Vagina (tissue), 2 donors: ENCODE results near the gene WFDC12. TPM values are rescaled to one million over a fixed set of nuclear protein-coding genes. Genes with fewer than 3 reads are reported as not detected.

Experiments
- DNase-seq, 2 donors: peaks; one replicate each; pipeline ENCODE4 v3.0.0-alpha.2; 2017; ENCODE audit errors: extremely low spot score in 2 of 2
- H3K27ac ChIP-seq: fragments of 200-600 bp; sonication (generic); one replicate; pipeline ENCODE4 v1.5.1; 2019
- H3K27me3 ChIP-seq: fragments of 200-600 bp; sonication (generic); one replicate; pipeline ENCODE4 v1.5.1; 2019
- H3K36me3 ChIP-seq, 2 donors: fragments of 200-600 bp; sonication (generic); one replicate each; pipeline ENCODE4 v1.5.1; 2017 to 2019
- H3K4me1 ChIP-seq: fragments of 200-600 bp; sonication (generic); one replicate; pipeline ENCODE4 v1.5.1; 2019
- H3K4me3 ChIP-seq, 2 donors: fragments of 200-600 bp; sonication (generic); 1 replicate in 1 of 2; 2 replicates in 1 of 2; pipeline ENCODE4 v1.5.1; 2016 to 2019
- H3K9me3 ChIP-seq: fragments of 200-600 bp; sonication (generic); one replicate; pipeline ENCODE4 v1.5.1; 2019
- POLR2A ChIP-seq, 2 donors: fragments of 450-650 bp; IDR thresholded peaks; one replicate each; pipeline ENCODE4 v1.6.1; 2017; ENCODE audit warnings: antibody characterized with exemption in 2 of 2, mild to moderate bottlenecking in 2 of 2, moderate library complexity in 2 of 2
- POLR2AphosphoS5 ChIP-seq, 2 donors: sonication (generic); formaldehyde crosslinking; IDR thresholded peaks; one replicate each; pipeline ENCODE4 v1.9.0; 2017; ENCODE audit warnings: antibody characterized with exemption in 2 of 2, mild to moderate bottlenecking in 2 of 2, low read depth in 1 of 2; ENCODE audit not compliant: insufficient read depth in 1 of 2
- intact Hi-C: fragments of 100-400 bp; cut with DNase I; formaldehyde crosslinking; loops from one replicate; pipeline ENCODE4 v1.15.1; 2023
- total RNA-seq: library from RNA; depleted of rRNA; stranded (reverse); fragments of >200 nt; gene quantifications from one replicate; pipeline ENCODE4 v1.2.3, GENCODE V29; 2016
- TF ChIP-seq, protein P1 (sequence below), 3 experiments: fragments of 450-650 bp in 2 of 3; fragments of 200-600 bp in 1 of 3; sonication (generic) in 1 of 3; IDR thresholded peaks; one replicate each; pipeline ENCODE4 v1.5.1; 2017 to 2019; ENCODE audit warnings: antibody characterized with exemption in 3 of 3, mild to moderate bottlenecking in 2 of 3, moderate library complexity in 2 of 3

The WFDC12 gene
- total RNA-seq, 1 donor from 2014 or later, result 4.4 TPM

DNA sequence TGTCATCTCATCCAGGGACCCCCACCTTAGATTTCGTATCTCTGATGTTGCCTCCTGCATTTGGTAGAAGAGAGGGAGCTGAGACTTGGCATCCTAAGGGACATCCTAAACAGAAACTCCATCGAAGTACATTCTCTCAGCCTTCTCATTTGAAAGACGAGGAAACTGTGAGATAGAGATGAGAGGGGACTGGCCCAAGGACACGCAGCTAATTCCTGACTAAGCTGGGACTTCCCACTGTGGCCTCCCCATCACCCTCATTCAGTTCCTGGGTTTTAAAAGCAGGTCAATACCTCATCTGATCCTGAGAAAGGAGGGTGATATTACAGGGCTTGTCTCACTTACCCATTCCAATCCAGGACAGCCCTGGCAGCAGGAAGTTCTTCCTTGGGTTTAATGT, 8.4 kb downstream of the WFDC12 start:
- H3K27me3 ChIP-seq, result no peaks in the 10 kb centered on the region
- TF ChIP-seq, protein P1, sequence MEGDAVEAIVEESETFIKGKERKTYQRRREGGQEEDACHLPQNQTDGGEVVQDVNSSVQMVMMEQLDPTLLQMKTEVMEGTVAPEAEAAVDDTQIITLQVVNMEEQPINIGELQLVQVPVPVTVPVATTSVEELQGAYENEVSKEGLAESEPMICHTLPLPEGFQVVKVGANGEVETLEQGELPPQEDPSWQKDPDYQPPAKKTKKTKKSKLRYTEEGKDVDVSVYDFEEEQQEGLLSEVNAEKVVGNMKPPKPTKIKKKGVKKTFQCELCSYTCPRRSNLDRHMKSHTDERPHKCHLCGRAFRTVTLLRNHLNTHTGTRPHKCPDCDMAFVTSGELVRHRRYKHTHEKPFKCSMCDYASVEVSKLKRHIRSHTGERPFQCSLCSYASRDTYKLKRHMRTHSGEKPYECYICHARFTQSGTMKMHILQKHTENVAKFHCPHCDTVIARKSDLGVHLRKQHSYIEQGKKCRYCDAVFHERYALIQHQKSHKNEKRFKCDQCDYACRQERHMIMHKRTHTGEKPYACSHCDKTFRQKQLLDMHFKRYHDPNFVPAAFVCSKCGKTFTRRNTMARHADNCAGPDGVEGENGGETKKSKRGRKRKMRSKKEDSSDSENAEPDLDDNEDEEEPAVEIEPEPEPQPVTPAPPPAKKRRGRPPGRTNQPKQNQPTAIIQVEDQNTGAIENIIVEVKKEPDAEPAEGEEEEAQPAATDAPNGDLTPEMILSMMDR (IDR thresholded peaks at IDR 0.05), result no peak
- TF ChIP-seq POLR2AphosphoS5 (IDR thresholded peaks at IDR 0.05; ENCODE audit: insufficient read depth in 1 of 2, low read depth in 1 of 2), result no peak
- no peak for TF ChIP-seq POLR2A (IDR thresholded peaks at IDR 0.05)
- DNase-seq, result no peak
- no peak overlapping the region for H3K4me3 ChIP-seq
- no peak overlapping the region for H3K27ac ChIP-seq
- intact Hi-C loops, result no loop called here
- no peaks in the 10 kb centered on the region for H3K9me3 ChIP-seq
- no peaks in the 10 kb centered on the region for H3K36me3 ChIP-seq
- H3K4me1 ChIP-seq, result peaks cover 7% of the 10 kb centered on the region

DNA sequence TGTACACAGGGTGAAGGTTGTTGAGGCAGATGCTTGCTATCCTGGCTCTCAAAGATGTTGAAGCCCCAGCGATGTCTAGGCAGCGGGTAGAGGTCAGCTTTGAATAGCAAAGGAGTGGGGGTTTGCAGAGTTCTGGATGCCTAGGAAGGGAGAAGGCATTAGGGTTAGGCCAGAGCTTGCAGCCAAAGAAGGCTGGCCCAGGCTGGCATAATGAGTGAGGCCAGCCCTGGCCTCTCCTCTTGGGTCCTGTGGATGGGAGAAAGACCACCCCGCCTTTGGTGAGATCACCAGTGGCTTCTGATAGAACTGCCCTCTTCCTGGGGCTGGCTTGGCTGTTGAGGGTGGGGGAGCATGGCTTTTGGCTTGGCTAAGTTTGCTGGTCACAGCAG, 8.9 kb downstream of the WFDC12 start:
- Histone ChIP-seq H3K9me3 (no peaks in the 10 kb centered on the region), H3K4me3 (no peak overlapping the region), H3K27ac (no peak overlapping the region), H3K36me3 (no peaks in the 10 kb centered on the region), H3K27me3 (no peaks in the 10 kb centered on the region), H3K4me1 (peaks cover 7% of the 10 kb centered on the region)
- intact Hi-C loops, result no loop called here
- DNase-seq, result peak in 1 of 2 donors; percentile 70
- TF ChIP-seq, protein P1 (IDR thresholded peaks at IDR 0.05), result no peak
- TF ChIP-seq POLR2A (IDR thresholded peaks at IDR 0.05) (no peak), POLR2AphosphoS5 (IDR thresholded peaks at IDR 0.05; ENCODE audit: insufficient read depth in 1 of 2, low read depth in 1 of 2) (no peak)

DNA sequence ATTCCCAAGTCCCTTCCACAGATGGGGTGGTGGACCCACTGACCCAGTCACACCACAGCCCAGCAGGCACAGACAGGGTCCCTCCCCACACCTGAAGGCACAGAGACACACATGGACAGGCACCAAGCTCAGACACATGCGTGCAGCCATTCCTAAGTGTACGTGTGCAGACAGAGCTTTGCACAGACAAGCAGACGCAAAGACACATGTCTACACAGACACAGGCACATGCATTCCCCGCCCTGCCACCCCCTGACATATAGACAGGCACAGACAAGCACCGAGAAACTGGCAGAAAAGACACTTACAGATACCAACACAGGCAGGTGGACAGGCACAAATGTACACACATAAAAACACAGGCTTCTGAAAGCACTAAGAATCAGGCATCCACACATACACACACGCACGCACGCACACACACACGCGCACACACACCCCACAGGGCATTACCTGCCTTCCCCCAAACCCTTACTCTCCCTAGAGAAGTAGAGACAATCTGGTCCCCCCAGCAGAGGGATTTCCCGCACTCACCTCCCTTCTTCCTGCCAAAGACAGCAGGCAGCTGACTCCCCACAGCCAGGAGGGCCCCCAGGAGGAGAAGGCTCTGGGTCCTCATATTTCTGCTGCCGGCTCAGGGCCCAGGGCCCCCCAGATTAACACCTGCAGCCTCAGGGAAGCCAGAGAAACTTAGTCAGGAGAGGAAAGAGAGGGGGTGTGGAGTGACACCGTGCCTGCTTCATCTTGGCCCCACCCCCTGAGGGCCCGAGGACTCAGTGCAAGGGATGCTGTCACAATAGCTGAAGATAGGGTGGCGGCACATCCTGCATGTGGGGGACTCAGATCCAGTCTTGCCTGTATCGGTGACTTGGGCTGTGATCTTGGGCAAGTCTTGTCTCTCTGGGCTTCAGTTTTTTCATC, 9.5 kb downstream of the WFDC12 start, which contains the start of gene WFDC5:
Gene WFDC5, minus strand, starts transcription at position 710 of the 921 bp plus-strand sequence. Its CDS starts 91 bp downstream, at position 619.
- H3K9me3 ChIP-seq, result no peaks in the 10 kb centered on the region
- intact Hi-C loops, result no loop called here
- H3K27me3 ChIP-seq, result no peaks in the 10 kb centered on the region
- no peaks in the 10 kb centered on the region for H3K36me3 ChIP-seq
- no peak within 1 kb of the TSS for H3K4me3 ChIP-seq
- DNase-seq, result no peak
- H3K27ac ChIP-seq, result no peak within 1 kb of the TSS
- TF ChIP-seq, protein P1 (IDR thresholded peaks at IDR 0.05), result no peak
- peak in 1 of 2 donors; percentile 29 for TF ChIP-seq POLR2AphosphoS5 (IDR thresholded peaks at IDR 0.05; ENCODE audit: insufficient read depth in 1 of 2, low read depth in 1 of 2)
- no peak for TF ChIP-seq POLR2A (IDR thresholded peaks at IDR 0.05)
- peaks cover 7% of the 10 kb centered on the region for H3K4me1 ChIP-seq

DNA sequence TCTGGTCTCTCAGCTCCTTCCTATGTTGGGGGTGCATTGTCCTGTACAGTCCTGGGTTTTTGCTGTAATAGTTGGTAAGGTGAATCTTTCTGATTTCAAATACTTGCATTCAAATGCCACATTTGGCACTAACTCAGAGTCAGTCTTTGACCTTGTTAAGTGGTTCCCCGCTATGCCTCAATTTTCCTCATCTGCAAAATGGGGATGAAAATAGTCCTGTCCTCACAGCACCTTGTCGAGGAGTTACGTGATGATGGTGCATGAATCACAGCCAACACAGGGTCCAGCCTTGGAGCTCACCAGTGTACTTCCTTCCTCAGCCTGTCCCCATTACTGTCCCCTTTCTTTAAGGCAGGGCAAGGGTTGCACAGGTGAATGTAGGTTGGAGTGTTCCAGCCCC, 10.4 kb downstream of the WFDC12 start:
- no peaks in the 10 kb centered on the region for H3K27me3 ChIP-seq
- TF ChIP-seq, protein P1 (IDR thresholded peaks at IDR 0.05), result no peak
- TF ChIP-seq POLR2AphosphoS5 (IDR thresholded peaks at IDR 0.05; ENCODE audit: insufficient read depth in 1 of 2, low read depth in 1 of 2) (no peak), POLR2A (IDR thresholded peaks at IDR 0.05) (no peak)
- no peak overlapping the region for H3K27ac ChIP-seq
- intact Hi-C loops, result no loop called here
- no peaks in the 10 kb centered on the region for H3K36me3 ChIP-seq
- H3K4me3 ChIP-seq, result no peak overlapping the region
- peaks cover 7% of the 10 kb centered on the region for H3K4me1 ChIP-seq
- H3K9me3 ChIP-seq, result no peaks in the 10 kb centered on the region
- no peak for DNase-seq

DNA sequence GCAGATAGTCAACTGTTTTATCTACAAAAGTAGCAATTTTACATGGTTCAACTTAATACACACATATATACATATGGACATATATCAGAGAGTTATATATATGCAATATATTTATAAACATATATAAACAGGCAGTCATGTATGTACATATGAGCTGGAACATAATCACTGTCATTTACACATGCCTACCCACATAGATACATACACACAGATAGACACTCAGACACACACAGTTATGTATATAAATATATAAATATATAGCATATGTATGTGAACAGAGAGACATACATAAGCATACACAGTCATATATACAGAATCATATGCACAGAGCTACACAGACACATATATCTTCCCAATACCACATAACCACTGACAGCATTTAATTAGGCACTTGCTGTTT, 11.5 kb downstream of the WFDC12 start:
- Histone ChIP-seq H3K4me1 (peaks cover 7% of the 10 kb centered on the region), H3K9me3 (no peaks in the 10 kb centered on the region), H3K27me3 (no peaks in the 10 kb centered on the region), H3K4me3 (no peak overlapping the region), H3K27ac (no peak overlapping the region), H3K36me3 (no peaks in the 10 kb centered on the region)
- DNase-seq, result no peak
- intact Hi-C loops, result no loop called here
- TF ChIP-seq POLR2AphosphoS5 (IDR thresholded peaks at IDR 0.05; ENCODE audit: insufficient read depth in 1 of 2, low read depth in 1 of 2), result no peak
- no peak for TF ChIP-seq POLR2A (IDR thresholded peaks at IDR 0.05)
- TF ChIP-seq, protein P1 (IDR thresholded peaks at IDR 0.05), result no peak
